Muscle layer of duodenum (tissue), 2 donors: ENCODE data around the gene CPA2.

Experiments used
- H3K27ac ChIP-seq: one replicate; pipeline ENCODE4 v1.7.0; 2013; ENCODE audit warnings: mild to moderate bottlenecking, low read length
- H3K27me3 ChIP-seq: one replicate; pipeline ENCODE4 v1.7.0; 2013; ENCODE audit warnings: low read depth, mild to moderate bottlenecking, control low read depth, low read length
- H3K36me3 ChIP-seq, 2 donors: one replicate each; pipeline ENCODE4 v1.7.0; 2013; ENCODE audit warnings: low read length in 2 of 2, control low read depth in 1 of 2, mild to moderate bottlenecking in 1 of 2; ENCODE audit not compliant: insufficient read depth in 2 of 2, control insufficient read depth in 1 of 2
- H3K4me1 ChIP-seq, 2 donors: one replicate each; pipeline ENCODE4 v1.7.0; 2013; ENCODE audit warnings: low read length in 2 of 2, mild to moderate bottlenecking in 2 of 2, control low read depth in 1 of 2, moderate library complexity in 1 of 2; ENCODE audit not compliant: insufficient read depth in 2 of 2, control insufficient read depth in 1 of 2
- H3K4me3 ChIP-seq, 2 donors: one replicate each; pipeline ENCODE4 v1.7.0; 2013; ENCODE audit warnings: low read length in 2 of 2, low read depth in 1 of 2, mild to moderate bottlenecking in 1 of 2
- H3K9me3 ChIP-seq, 2 donors: one replicate each; pipeline ENCODE4 v1.7.0; 2013; ENCODE audit warnings: low read length in 2 of 2, control low read depth in 1 of 2, mild to moderate bottlenecking in 1 of 2; ENCODE audit not compliant: control insufficient read depth in 1 of 2
- donor health status: healthy.

CPA2 gene

GRCh38 chr7:130258494-130259078 is 8.1 kb upstream of the CPA2 start:
- Histone ChIP-seq H3K27ac (no peak overlapping the region), H3K27me3 (no peaks in the 10 kb centered on the region), H3K4me3 (no peak overlapping the region), H3K9me3 (peaks cover 3 to 22% of the 10 kb centered on the region in 2 donors), H3K4me1 (no peaks in the 10 kb centered on the region), H3K36me3 (no peaks in the 10 kb centered on the region)

- H3K4me1 ChIP-seq, result no peaks in the 10 kb centered on the region
- peaks cover 3 to 19% of the 10 kb centered on the region in 2 donors for H3K9me3 ChIP-seq
- no peak overlapping the region for H3K4me3 ChIP-seq
- H3K36me3 ChIP-seq, result no peaks in the 10 kb centered on the region
- H3K27me3 ChIP-seq, result no peaks in the 10 kb centered on the region
- no peak overlapping the region for H3K27ac ChIP-seq
Measured at GRCh38 chr7:130262448-130262847, 4.2 kb upstream of the CPA2 start.

GRCh38 chr7:130263130-130263529 is 3.5 kb upstream of the CPA2 start:
- Histone ChIP-seq H3K4me1 (no peaks in the 10 kb centered on the region), H3K27me3 (no peaks in the 10 kb centered on the region), H3K9me3 (peaks cover under 1 to 14% of the 10 kb centered on the region in 2 donors), H3K4me3 (no peak overlapping the region), H3K27ac (no peak overlapping the region), H3K36me3 (no peaks in the 10 kb centered on the region)

- no peaks in the 10 kb centered on the region for H3K36me3 ChIP-seq
- no peaks in the 10 kb centered on the region for H3K9me3 ChIP-seq
- no peaks in the 10 kb centered on the region for H3K27me3 ChIP-seq
- peaks cover 0 to 2% of the 10 kb centered on the region in 2 donors for H3K4me1 ChIP-seq
- H3K4me3 ChIP-seq, result no peak overlapping the region
- no peak overlapping the region for H3K27ac ChIP-seq
Measured at GRCh38 chr7:130266961-130267321, 278 bp downstream of the CPA2 start.

GRCh38 chr7:130268463-130269317 is 2.0 kb downstream of the CPA2 start:
- Histone ChIP-seq H3K27ac (no peak overlapping the region), H3K4me3 (no peak overlapping the region), H3K4me1 (peaks cover 0 to 17% of the 10 kb centered on the region in 2 donors), H3K36me3 (no peaks in the 10 kb centered on the region), H3K9me3 (no peaks in the 10 kb centered on the region), H3K27me3 (no peaks in the 10 kb centered on the region)

- H3K4me1 ChIP-seq, result peaks cover 0 to 18% of the 10 kb centered on the region in 2 donors
- H3K27ac ChIP-seq, result no peak overlapping the region
- H3K36me3 ChIP-seq, result no peaks in the 10 kb centered on the region
- no peaks in the 10 kb centered on the region for H3K9me3 ChIP-seq
- H3K27me3 ChIP-seq, result no peaks in the 10 kb centered on the region
- H3K4me3 ChIP-seq, result no peak overlapping the region
Measured at GRCh38 chr7:130269318-130269694, 2.6 kb downstream of the CPA2 start.

- Histone ChIP-seq H3K27me3 (no peaks in the 10 kb centered on the region), H3K4me1 (peaks cover 0 to 18% of the 10 kb centered on the region in 2 donors), H3K27ac (no peak overlapping the region)
Measured at GRCh38 chr7:130270947-130271800, 4.5 kb downstream of the CPA2 start.

GRCh38 chr7:130272381-130273080 is 5.9 kb downstream of the CPA2 start:
- peaks cover 0 to 18% of the 10 kb centered on the region in 2 donors for H3K4me1 ChIP-seq
- H3K36me3 ChIP-seq, result no peaks in the 10 kb centered on the region
- no peaks in the 10 kb centered on the region for H3K27me3 ChIP-seq
- no peaks in the 10 kb centered on the region for H3K9me3 ChIP-seq
- H3K27ac ChIP-seq, result no peak overlapping the region
- H3K4me3 ChIP-seq, result peak overlapping the region; percentile 17 to 28

More at GRCh38 chr7:130270947-130271800, 4.5 kb downstream of the CPA2 start:
- Histone ChIP-seq H3K4me3 (no peak overlapping the region), H3K36me3 (no peaks in the 10 kb centered on the region), H3K9me3 (no peaks in the 10 kb centered on the region)

GRCh38 chr7:130273081-130273932 is 6.6 kb downstream of the CPA2 start:
- no peaks in the 10 kb centered on the region for H3K36me3 ChIP-seq
- H3K4me1 ChIP-seq, result peaks cover 0 to 18% of the 10 kb centered on the region in 2 donors
- H3K27ac ChIP-seq, result no peak overlapping the region
- H3K27me3 ChIP-seq, result no peaks in the 10 kb centered on the region
- H3K4me3 ChIP-seq, result peak overlapping the region; percentile 17 to 28
- H3K9me3 ChIP-seq, result no peaks in the 10 kb centered on the region

GRCh38 chr7:130273933-130274255 is 7.2 kb downstream of the CPA2 start:
- peak overlapping the region in 1 of 2 donors; percentile 17 for H3K4me3 ChIP-seq
- no peak overlapping the region for H3K27ac ChIP-seq
- H3K27me3 ChIP-seq, result no peaks in the 10 kb centered on the region
- peaks cover 0 to 18% of the 10 kb centered on the region in 2 donors for H3K4me1 ChIP-seq
- no peaks in the 10 kb centered on the region for H3K9me3 ChIP-seq
- no peaks in the 10 kb centered on the region for H3K36me3 ChIP-seq
